Measurements from ENCODE around the gene RPS6KA3. TPM values are rescaled to one million over a fixed set of nuclear protein-coding genes. Genes with fewer than 3 reads are reported as not detected.
A peak's percentile ranks its signal among the peaks of the same experiment; 100 is the strongest.

Gene RPS6KA3
- total RNA-seq, result 43.0 TPM

DNA sequence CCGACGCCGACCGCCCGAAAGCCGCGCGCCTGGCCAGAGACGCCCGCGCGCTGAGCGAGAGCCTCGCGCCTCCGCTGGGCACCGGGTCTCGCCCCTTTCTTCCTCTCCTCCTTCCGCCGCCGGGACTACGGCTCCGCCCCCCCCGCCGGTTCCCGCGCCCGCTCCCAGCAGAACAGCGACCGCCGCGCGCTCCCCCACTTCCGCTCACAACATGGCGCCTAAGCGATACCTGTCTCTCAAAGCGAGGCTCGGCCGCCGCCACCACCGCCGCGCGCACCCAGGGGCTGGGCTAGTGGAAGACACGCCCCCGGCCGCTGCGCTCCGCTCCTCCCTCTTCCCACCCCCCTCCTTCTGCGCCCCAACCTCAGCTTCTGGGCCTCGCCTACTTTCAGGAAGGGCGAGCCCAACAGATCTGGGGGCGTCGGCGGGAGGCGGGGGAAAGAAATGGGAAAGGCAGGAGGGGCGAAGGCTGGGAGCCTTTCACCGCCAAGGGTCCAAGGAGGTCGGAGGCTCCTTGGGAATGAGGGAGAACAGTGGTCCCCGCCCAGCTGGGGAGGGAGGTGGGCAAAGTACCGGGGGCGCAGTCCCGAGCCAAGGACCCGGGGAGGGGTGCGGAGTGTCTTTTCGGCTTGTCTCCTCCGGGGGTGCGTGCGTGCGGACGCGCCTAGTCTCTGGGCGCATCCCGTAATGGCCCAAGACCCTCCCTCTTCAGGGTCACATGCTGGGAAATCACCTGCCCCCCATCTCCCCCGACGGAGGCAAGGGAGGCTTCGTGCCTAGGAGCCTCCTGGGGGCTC, at the start of gene RPS6KA3:
Gene RPS6KA3, minus strand, starts transcription at position 100 of the 797 bp plus-strand sequence. CDS start 277 bp downstream, outside the sequence.
- Histone ChIP-seq H3K4me1 (no peaks in the 10 kb centered on the region), H3K4me3 (peak within 1 kb of the TSS; percentile 58 to 87), H3K9me3 (no peaks in the 10 kb centered on the region), H3K36me3 (no peaks in the 10 kb centered on the region), H3K27ac (peak within 1 kb of the TSS; percentile 79 to 94), H3K27me3 (peaks cover 4% of the 10 kb centered on the region)
- intact Hi-C loops (cut with DNase I), result no loop called here
- peak; percentile 73 to 94 for DNase-seq (ENCODE audit: low spot score in 2 of 2)
- TF ChIP-seq, protein P1, sequence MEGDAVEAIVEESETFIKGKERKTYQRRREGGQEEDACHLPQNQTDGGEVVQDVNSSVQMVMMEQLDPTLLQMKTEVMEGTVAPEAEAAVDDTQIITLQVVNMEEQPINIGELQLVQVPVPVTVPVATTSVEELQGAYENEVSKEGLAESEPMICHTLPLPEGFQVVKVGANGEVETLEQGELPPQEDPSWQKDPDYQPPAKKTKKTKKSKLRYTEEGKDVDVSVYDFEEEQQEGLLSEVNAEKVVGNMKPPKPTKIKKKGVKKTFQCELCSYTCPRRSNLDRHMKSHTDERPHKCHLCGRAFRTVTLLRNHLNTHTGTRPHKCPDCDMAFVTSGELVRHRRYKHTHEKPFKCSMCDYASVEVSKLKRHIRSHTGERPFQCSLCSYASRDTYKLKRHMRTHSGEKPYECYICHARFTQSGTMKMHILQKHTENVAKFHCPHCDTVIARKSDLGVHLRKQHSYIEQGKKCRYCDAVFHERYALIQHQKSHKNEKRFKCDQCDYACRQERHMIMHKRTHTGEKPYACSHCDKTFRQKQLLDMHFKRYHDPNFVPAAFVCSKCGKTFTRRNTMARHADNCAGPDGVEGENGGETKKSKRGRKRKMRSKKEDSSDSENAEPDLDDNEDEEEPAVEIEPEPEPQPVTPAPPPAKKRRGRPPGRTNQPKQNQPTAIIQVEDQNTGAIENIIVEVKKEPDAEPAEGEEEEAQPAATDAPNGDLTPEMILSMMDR (IDR thresholded peaks at IDR 0.05), result no peak

DNA sequence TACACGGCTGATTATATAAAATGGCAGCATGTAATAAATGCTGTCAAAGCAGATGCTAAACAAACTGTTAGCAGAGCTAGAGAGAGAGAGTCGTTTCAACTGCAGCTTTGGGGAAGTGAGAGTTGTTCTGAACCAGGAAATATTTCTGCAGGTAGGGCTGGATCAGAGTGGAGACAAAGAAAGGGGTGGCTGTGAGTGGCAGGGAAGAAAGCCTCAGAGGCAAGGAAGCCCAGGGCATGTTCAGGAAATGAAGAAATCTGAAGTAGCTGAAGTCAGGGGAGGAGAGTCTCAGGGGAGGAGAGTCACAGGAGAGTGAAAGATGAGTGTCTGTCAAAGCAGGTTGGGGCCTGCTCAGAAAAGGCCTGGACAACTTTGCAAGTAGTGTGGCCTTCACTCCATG, 48.4 kb upstream of the RPS6KA3 start:
- no peaks in the 10 kb centered on the region for H3K27me3 ChIP-seq
- H3K36me3 ChIP-seq, result no peaks in the 10 kb centered on the region
- TF ChIP-seq, protein P1 (IDR thresholded peaks at IDR 0.05), result no peak
- intact Hi-C loops (cut with DNase I), result no loop called here
- no peaks in the 10 kb centered on the region for H3K4me1 ChIP-seq
- H3K4me3 ChIP-seq, result no peak overlapping the region
- no peak for DNase-seq (ENCODE audit: low spot score in 2 of 2)
- H3K27ac ChIP-seq, result no peak overlapping the region
- no peaks in the 10 kb centered on the region for H3K9me3 ChIP-seq

DNA sequence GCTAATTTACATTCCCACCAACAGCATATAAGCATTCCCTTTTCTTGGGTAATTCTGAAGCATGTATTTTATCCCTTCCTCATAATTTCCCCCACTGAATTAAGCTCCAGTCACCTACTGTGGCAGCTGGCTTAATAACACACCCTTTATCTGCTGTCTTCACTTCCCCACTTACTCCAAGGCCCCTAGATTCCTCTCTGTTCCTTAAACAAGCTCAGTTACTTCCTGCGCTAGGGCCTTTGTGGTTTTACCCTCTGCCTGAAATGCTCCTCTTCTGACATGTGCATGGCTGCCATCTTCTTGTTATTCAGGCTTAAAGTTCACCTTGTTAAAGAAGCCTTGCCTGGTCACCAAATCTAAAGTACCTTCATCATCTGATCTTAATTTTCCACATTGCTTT, 47.2 kb upstream of the RPS6KA3 start:
- H3K27me3 ChIP-seq, result no peaks in the 10 kb centered on the region
- no peak overlapping the region for H3K27ac ChIP-seq
- H3K4me1 ChIP-seq, result no peaks in the 10 kb centered on the region
- intact Hi-C loops (cut with DNase I), result no loop called here
- no peaks in the 10 kb centered on the region for H3K36me3 ChIP-seq
- no peak overlapping the region for H3K4me3 ChIP-seq
- DNase-seq (ENCODE audit: low spot score in 2 of 2), result no peak
- TF ChIP-seq, protein P1 (IDR thresholded peaks at IDR 0.05), result no peak
- H3K9me3 ChIP-seq, result no peaks in the 10 kb centered on the region

DNA sequence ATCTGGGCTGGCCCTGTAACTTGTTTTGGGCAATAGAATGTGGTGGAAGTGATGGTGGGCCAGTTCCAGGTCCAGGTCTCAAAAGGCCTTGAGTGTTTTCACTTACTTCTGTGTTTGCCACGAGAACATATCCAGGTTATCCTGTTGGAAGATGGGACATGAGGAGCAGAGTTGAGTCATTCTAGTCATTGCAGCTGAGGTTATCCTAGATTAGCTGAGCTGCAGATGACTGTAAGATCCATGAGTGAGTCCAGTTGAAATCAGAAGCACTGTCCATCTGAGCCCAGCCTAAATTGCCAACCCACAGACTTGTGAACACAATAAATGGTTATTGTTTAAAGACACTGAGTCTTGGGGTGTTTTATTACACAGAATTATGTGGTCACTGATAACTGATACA, 45.3 kb upstream of the RPS6KA3 start:
- no peaks in the 10 kb centered on the region for H3K36me3 ChIP-seq
- intact Hi-C loops (cut with DNase I), result no loop called here
- no peaks in the 10 kb centered on the region for H3K27me3 ChIP-seq
- no peaks in the 10 kb centered on the region for H3K9me3 ChIP-seq
- DNase-seq (ENCODE audit: low spot score in 2 of 2), result no peak
- H3K27ac ChIP-seq, result no peak overlapping the region
- H3K4me1 ChIP-seq, result no peaks in the 10 kb centered on the region
- no peak overlapping the region for H3K4me3 ChIP-seq
- TF ChIP-seq, protein P1 (IDR thresholded peaks at IDR 0.05), result no peak

DNA sequence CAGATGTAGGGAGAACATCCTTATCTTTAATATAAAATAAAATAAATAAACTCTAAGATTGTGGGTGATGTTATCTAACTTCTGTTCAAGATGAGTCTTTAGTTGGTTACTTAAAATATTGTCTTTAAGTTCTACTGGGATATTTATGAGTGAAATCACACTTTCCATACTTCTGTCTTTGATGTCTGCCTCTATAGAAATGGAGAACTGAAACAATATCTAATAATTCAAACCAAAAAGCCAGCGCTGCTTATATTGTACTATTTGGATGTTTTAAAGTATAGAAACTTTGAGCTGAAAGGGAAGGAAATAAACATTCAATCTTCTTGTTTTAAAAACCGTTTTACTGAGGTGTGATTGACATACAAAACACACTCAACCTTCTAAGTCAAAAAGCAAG, 44.8 kb upstream of the RPS6KA3 start:
- no peak for DNase-seq (ENCODE audit: low spot score in 2 of 2)
- intact Hi-C loops (cut with DNase I), result no loop called here
- Histone ChIP-seq H3K27me3 (no peaks in the 10 kb centered on the region), H3K27ac (no peak overlapping the region), H3K4me1 (no peaks in the 10 kb centered on the region), H3K4me3 (no peak overlapping the region), H3K9me3 (no peaks in the 10 kb centered on the region), H3K36me3 (no peaks in the 10 kb centered on the region)
- TF ChIP-seq, protein P1 (IDR thresholded peaks at IDR 0.05), result no peak

Data from ascending aorta (tissue), 2 donors.